Keratinocyte (primary cell): ENCODE data around the gene METTL21A. TPM values are rescaled to one million over a fixed set of nuclear protein-coding genes. Genes with fewer than 3 reads are reported as not detected.

Source experiments
- DNase-seq: peaks from one replicate; pipeline ENCODE4 v3.0.0-alpha.2; 2011; ENCODE audit warnings: low read depth, missing footprints, low spot score
- FAIRE-seq: peaks from 2 replicates; lab custom pipeline; 2011; peaks lifted over from hg19 to GRCh38; lab: Jason Lieb, UNC
- H2AFZ ChIP-seq: 2 replicates; pipeline ENCODE4 v1.6.0; 2012; ENCODE audit warnings: low read length, control low read depth, inconsistent platforms; ENCODE audit not compliant: control insufficient read depth
- H3K27ac ChIP-seq: 2 replicates; pipeline ENCODE4 v1.5.1; 2011; ENCODE audit warnings: low read length; ENCODE audit not compliant: control insufficient read depth, insufficient read depth
- H3K27me3 ChIP-seq: 3 replicates; pipeline ENCODE4 v1.6.0; 2011; ENCODE audit warnings: low read length; ENCODE audit not compliant: control insufficient read depth, insufficient read depth; ENCODE audit errors: extremely low read depth
- H3K36me3 ChIP-seq, 2 experiments: 2 replicates in 1 of 2; 3 replicates in 1 of 2; pipeline ENCODE4 v1.5.1; 2011; ENCODE audit warnings: low read length in 2 of 2, mild to moderate bottlenecking in 1 of 2; ENCODE audit not compliant: control insufficient read depth in 2 of 2, insufficient read depth in 2 of 2; ENCODE audit errors: extremely low read depth in 1 of 2
- H3K4me1 ChIP-seq: 3 replicates; pipeline ENCODE4 v1.5.1; 2011; ENCODE audit warnings: low read length; ENCODE audit not compliant: control insufficient read depth, insufficient read depth; ENCODE audit errors: extremely low read depth
- H3K4me2 ChIP-seq: 3 replicates; pipeline ENCODE4 v1.6.0; 2011; ENCODE audit warnings: low read depth, low read length; ENCODE audit not compliant: control insufficient read depth, insufficient read depth; ENCODE audit errors: extremely low read depth
- H3K4me3 ChIP-seq, 3 experiments: fragments of 200-600 bp in 1 of 3; sonication (generic) in 1 of 3; 2 replicates in 2 of 3; 3 replicates in 1 of 3; pipeline ENCODE4 v1.5.1; 2011 to 2016; ENCODE audit warnings: low read length in 3 of 3, mild to moderate bottlenecking in 3 of 3, control low read depth in 2 of 3, inconsistent platforms in 1 of 3, low read depth in 1 of 3, mixed read lengths in 1 of 3, mixed run types in 1 of 3, moderate library complexity in 1 of 3; ENCODE audit not compliant: control insufficient read depth in 2 of 3, insufficient read depth in 2 of 3; ENCODE audit errors: extremely low read depth in 1 of 3
- H3K79me2 ChIP-seq: 2 replicates; pipeline ENCODE4 v1.6.0; 2012; ENCODE audit warnings: low read length; ENCODE audit not compliant: control insufficient read depth, insufficient read depth
- H3K9ac ChIP-seq: 3 replicates; pipeline ENCODE4 v1.6.0; 2011; ENCODE audit warnings: low read length; ENCODE audit not compliant: control insufficient read depth, insufficient read depth; ENCODE audit errors: extremely low read depth
- H3K9me1 ChIP-seq: 3 replicates; pipeline ENCODE4 v1.6.0; 2011; ENCODE audit warnings: low read length; ENCODE audit not compliant: control insufficient read depth, insufficient read depth; ENCODE audit errors: extremely low read depth
- H3K9me3 ChIP-seq: 2 replicates; pipeline ENCODE4 v1.5.1; 2012; ENCODE audit warnings: low read depth, low read length; ENCODE audit not compliant: control insufficient read depth
- H4K20me1 ChIP-seq: 3 replicates; pipeline ENCODE4 v1.6.0; 2011; ENCODE audit warnings: low read length; ENCODE audit not compliant: control insufficient read depth, insufficient read depth; ENCODE audit errors: extremely low read depth
- CTCF ChIP-seq, 3 experiments: IDR thresholded peaks in 1 of 3; conservative IDR thresholded peaks in 1 of 3; optimal IDR thresholded peaks in 1 of 3; 2 replicates in 2 of 3; 3 replicates in 1 of 3; pipeline versions ENCODE3 to v1.5.1; 2011; ENCODE audit warnings: low read length in 3 of 3, mild to moderate bottlenecking in 3 of 3, moderate library complexity in 2 of 3, control low read depth in 1 of 3, inconsistent platforms in 1 of 3; ENCODE audit not compliant: insufficient read depth in 2 of 3; ENCODE audit errors: extremely low read depth in 1 of 3
- EZH2 ChIP-seq: IDR thresholded peaks from one replicate; pipeline ENCODE4 v1.6.1; 2012; ENCODE audit warnings: inconsistent platforms, mild to moderate bottlenecking, low read length, moderate library complexity
- dilution Hi-C: fragments of 300-500 bp; cut with MboI; formaldehyde crosslinking; loops from one replicate; pipeline ENCODE4 v1.7.0; 2020; ENCODE audit warnings: low sequenced_read_pairs; ENCODE audit not compliant: extremely low pct_ligation_motif_present
- polyA plus RNA-seq, 5 experiments: library from polyadenylated mRNA; depleted of rRNA in 3 of 5; stranded (reverse) in 3 of 5; stranded (forward) in 1 of 5; unstranded in 1 of 5; fragments of >200 nt; gene quantifications; 1 replicate in 1 of 5; 2 replicates in 3 of 5; 3 replicates in 1 of 5; pipeline versions ENCODE4 v1.2.1 to v1.2.3, GENCODE V29; 2011 to 2012; ENCODE audit warnings: missing spikeins in 2 of 5, low read depth in 1 of 5, low replicate concordance in 1 of 5

Gene METTL21A
- polyA plus RNA-seq, 1 donor (not counting 4 experiments of a cell fraction or from before 2014, with no cell fraction given): 10.1 TPM

- no peaks in the 10 kb centered on the region for H3K9me1 ChIP-seq
- H3K36me3 ChIP-seq: no peaks in the 10 kb centered on the region
- H2AFZ ChIP-seq: no peak overlapping the region
- no peak overlapping the region for H3K27ac ChIP-seq
- no peak overlapping the region for H3K4me2 ChIP-seq
- no peaks in the 10 kb centered on the region for H3K9me3 ChIP-seq
- H3K4me3 ChIP-seq: no peak overlapping the region
- dilution Hi-C loops: no loop called here
- H3K9ac ChIP-seq: no peak overlapping the region
- H3K79me2 ChIP-seq: no peaks in the 10 kb centered on the region
- TF ChIP-seq EZH2 (no peak), CTCF (optimal IDR thresholded peaks at IDR 0.05 in 1 of 3, IDR thresholded peaks at IDR 0.05 in 1 of 3, conservative IDR thresholded peaks at IDR 0.05 in 1 of 3; ENCODE audit: extremely low read depth in 1 of 3, insufficient read depth in 2 of 3, low read length in 3 of 3) (no peak)
- H3K4me1 ChIP-seq: no peaks in the 10 kb centered on the region
- DNase-seq (no peak), FAIRE-seq (no peak)
- H4K20me1 ChIP-seq: no peaks in the 10 kb centered on the region
- no peaks in the 10 kb centered on the region for H3K27me3 ChIP-seq
Observed at GRCh38 chr2:207643892-207644291, 18.7 kb upstream of the METTL21A start.

GRCh38 chr2:207640661-207641060 is 15.5 kb upstream of the METTL21A start:
- H3K9me1 ChIP-seq: no peaks in the 10 kb centered on the region
- H3K4me1 ChIP-seq: peaks cover 4% of the 10 kb centered on the region
- H3K27ac ChIP-seq: no peak overlapping the region
- dilution Hi-C loops: no loop called here
- no peaks in the 10 kb centered on the region for H3K9me3 ChIP-seq
- H3K36me3 ChIP-seq: no peaks in the 10 kb centered on the region
- no peaks in the 10 kb centered on the region for H3K79me2 ChIP-seq
- DNase-seq (no peak), FAIRE-seq (no peak)
- no peak overlapping the region for H3K4me3 ChIP-seq
- H3K27me3 ChIP-seq: no peaks in the 10 kb centered on the region
- no peak overlapping the region for H3K4me2 ChIP-seq
- TF ChIP-seq EZH2 (no peak), CTCF (optimal IDR thresholded peaks at IDR 0.05 in 1 of 3, IDR thresholded peaks at IDR 0.05 in 1 of 3, conservative IDR thresholded peaks at IDR 0.05 in 1 of 3; ENCODE audit: extremely low read depth in 1 of 3, insufficient read depth in 2 of 3, low read length in 3 of 3) (no peak)
- H2AFZ ChIP-seq: no peak overlapping the region
- H3K9ac ChIP-seq: no peak overlapping the region
- no peaks in the 10 kb centered on the region for H4K20me1 ChIP-seq
